Measurements from ENCODE around the gene SLC25A33. TPM values are rescaled to one million over a fixed set of nuclear protein-coding genes. Genes with fewer than 3 reads are reported as not detected.

The SLC25A33 gene
- polyA plus RNA-seq, 1 donor from 2014 or later: 19.1 TPM

GRCh38 chr1:9588551-9589143 lies 49.4 kb downstream of the SLC25A33 start, which contains the start of gene TMEM201:
Gene TMEM201, plus strand, starts transcription at chr1:9588911. Its CDS starts 20 bp downstream, at chr1:9588931.
- H3K4me3 ChIP-seq (ENCODE audit: low read length): peak within 1 kb of the TSS; percentile 83
- no peaks in the 10 kb centered on the region for H4K20me1 ChIP-seq (ENCODE audit: insufficient read depth)
- peak within 1 kb of the TSS; percentile 45 for H2AFZ ChIP-seq (ENCODE audit: low read depth, low read length)
- H3K4me2 ChIP-seq (ENCODE audit: low read length): peak within 1 kb of the TSS; percentile 95
- no peaks in the 10 kb centered on the region for H3K27me3 ChIP-seq (ENCODE audit: insufficient read depth, low read depth, low read length)
- no peaks in the 10 kb centered on the region for H3K9me2 ChIP-seq (ENCODE audit: insufficient read depth, low read length)
- H3K27ac ChIP-seq (ENCODE audit: low read length): peak within 1 kb of the TSS; percentile 51
- peak within 1 kb of the TSS; percentile 75 for H3K9ac ChIP-seq (ENCODE audit: low read length)
- no peak for TF ChIP-seq EZH2 (IDR thresholded peaks at IDR 0.05; ENCODE audit: borderline replicate concordance, insufficient read depth, low read length, poor library complexity, severe bottlenecking)
- TF ChIP-seq POLR2AphosphoS5 (IDR thresholded peaks at IDR 0.05): peak; percentile 84
- TF ChIP-seq SMC3 (conservative IDR thresholded peaks at IDR 0.05; ENCODE audit: poor library complexity): peak; percentile 73
- no peak for TF ChIP-seq TAF1 (IDR thresholded peaks at IDR 0.05; ENCODE audit: low read depth)
- TF ChIP-seq RAD21 (conservative IDR thresholded peaks at IDR 0.05): peak; percentile 73
- TF ChIP-seq MXI1 (conservative IDR thresholded peaks at IDR 0.05; ENCODE audit: poor library complexity, severe bottlenecking): peak; percentile 51
- peak; percentile 29 for TF ChIP-seq EP300 (conservative IDR thresholded peaks at IDR 0.05; ENCODE audit: poor library complexity, severe bottlenecking)
- peak; percentile 91 for TF ChIP-seq CTCF (IDR thresholded peaks at IDR 0.05; ENCODE audit: poor library complexity, severe bottlenecking)
- TF ChIP-seq, protein P1, sequence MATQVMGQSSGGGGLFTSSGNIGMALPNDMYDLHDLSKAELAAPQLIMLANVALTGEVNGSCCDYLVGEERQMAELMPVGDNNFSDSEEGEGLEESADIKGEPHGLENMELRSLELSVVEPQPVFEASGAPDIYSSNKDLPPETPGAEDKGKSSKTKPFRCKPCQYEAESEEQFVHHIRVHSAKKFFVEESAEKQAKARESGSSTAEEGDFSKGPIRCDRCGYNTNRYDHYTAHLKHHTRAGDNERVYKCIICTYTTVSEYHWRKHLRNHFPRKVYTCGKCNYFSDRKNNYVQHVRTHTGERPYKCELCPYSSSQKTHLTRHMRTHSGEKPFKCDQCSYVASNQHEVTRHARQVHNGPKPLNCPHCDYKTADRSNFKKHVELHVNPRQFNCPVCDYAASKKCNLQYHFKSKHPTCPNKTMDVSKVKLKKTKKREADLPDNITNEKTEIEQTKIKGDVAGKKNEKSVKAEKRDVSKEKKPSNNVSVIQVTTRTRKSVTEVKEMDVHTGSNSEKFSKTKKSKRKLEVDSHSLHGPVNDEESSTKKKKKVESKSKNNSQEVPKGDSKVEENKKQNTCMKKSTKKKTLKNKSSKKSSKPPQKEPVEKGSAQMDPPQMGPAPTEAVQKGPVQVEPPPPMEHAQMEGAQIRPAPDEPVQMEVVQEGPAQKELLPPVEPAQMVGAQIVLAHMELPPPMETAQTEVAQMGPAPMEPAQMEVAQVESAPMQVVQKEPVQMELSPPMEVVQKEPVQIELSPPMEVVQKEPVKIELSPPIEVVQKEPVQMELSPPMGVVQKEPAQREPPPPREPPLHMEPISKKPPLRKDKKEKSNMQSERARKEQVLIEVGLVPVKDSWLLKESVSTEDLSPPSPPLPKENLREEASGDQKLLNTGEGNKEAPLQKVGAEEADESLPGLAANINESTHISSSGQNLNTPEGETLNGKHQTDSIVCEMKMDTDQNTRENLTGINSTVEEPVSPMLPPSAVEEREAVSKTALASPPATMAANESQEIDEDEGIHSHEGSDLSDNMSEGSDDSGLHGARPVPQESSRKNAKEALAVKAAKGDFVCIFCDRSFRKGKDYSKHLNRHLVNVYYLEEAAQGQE (IDR thresholded peaks at IDR 0.05; ENCODE audit: borderline replicate concordance): no peak
- H3K9me3 ChIP-seq (ENCODE audit: low read length): no peaks in the 10 kb centered on the region
- H3K36me3 ChIP-seq (ENCODE audit: insufficient read depth, low read length): no peaks in the 10 kb centered on the region
- no peaks in the 10 kb centered on the region for H3F3A ChIP-seq (ENCODE audit: insufficient read depth, low read length, poor library complexity, severe bottlenecking)
- peaks cover 43% of the 10 kb centered on the region for H3K79me2 ChIP-seq (replicated peaks; ENCODE audit: insufficient read depth, low read length)

GRCh38 chr1:9589144-9589718 lies 50.0 kb downstream of the SLC25A33 start:
- Histone ChIP-seq H3K36me3 (ENCODE audit: insufficient read depth, low read length) (no peaks in the 10 kb centered on the region), H3K4me2 (ENCODE audit: low read length) (peak overlapping the region; percentile 95), H3K9me2 (ENCODE audit: insufficient read depth, low read length) (no peaks in the 10 kb centered on the region), H3F3A (ENCODE audit: insufficient read depth, low read length, poor library complexity, severe bottlenecking) (no peaks in the 10 kb centered on the region), H3K27me3 (ENCODE audit: insufficient read depth, low read depth, low read length) (no peaks in the 10 kb centered on the region), H4K20me1 (ENCODE audit: insufficient read depth) (no peaks in the 10 kb centered on the region), H3K9me3 (ENCODE audit: low read length) (no peaks in the 10 kb centered on the region), H3K9ac (ENCODE audit: low read length) (peak overlapping the region; percentile 75), H3K27ac (ENCODE audit: low read length) (peak overlapping the region; percentile 51), H3K4me3 (ENCODE audit: low read length) (peak overlapping the region; percentile 83), H3K79me2 (replicated peaks; ENCODE audit: insufficient read depth, low read length) (peaks cover 49% of the 10 kb centered on the region), H2AFZ (ENCODE audit: low read depth, low read length) (peak overlapping the region; percentile 37)
- TF ChIP-seq, protein P1 (IDR thresholded peaks at IDR 0.05; ENCODE audit: borderline replicate concordance): no peak
- TF ChIP-seq SMC3 (conservative IDR thresholded peaks at IDR 0.05; ENCODE audit: poor library complexity): no peak
- TF ChIP-seq EP300 (conservative IDR thresholded peaks at IDR 0.05; ENCODE audit: poor library complexity, severe bottlenecking): no peak
- TF ChIP-seq CTCF (IDR thresholded peaks at IDR 0.05; ENCODE audit: poor library complexity, severe bottlenecking): no peak
- TF ChIP-seq RAD21 (conservative IDR thresholded peaks at IDR 0.05): peak; percentile 20
- peak; percentile 80 for TF ChIP-seq MXI1 (conservative IDR thresholded peaks at IDR 0.05; ENCODE audit: poor library complexity, severe bottlenecking)
- TF ChIP-seq TAF1 (IDR thresholded peaks at IDR 0.05; ENCODE audit: low read depth): peak; percentile 41
- no peak for TF ChIP-seq EZH2 (IDR thresholded peaks at IDR 0.05; ENCODE audit: borderline replicate concordance, insufficient read depth, low read length, poor library complexity, severe bottlenecking)
- TF ChIP-seq POLR2AphosphoS5 (IDR thresholded peaks at IDR 0.05): no peak

Data from neural cell (in vitro differentiated cells).